Measurements from ENCODE around the gene TARM1. TPM values are rescaled to one million over a fixed set of nuclear protein-coding genes. Genes with fewer than 3 reads are reported as not detected.
"Not testable (repeated sequence)": the region's sequence is repeated elsewhere in the genome, so short reads cannot be mapped to it uniquely, and the experiment has no call there.

The TARM1 gene
- total RNA-seq, 4 donors from 2014 or later = not detected

- Histone ChIP-seq H3K9me3 (no peaks in the 10 kb centered on the region), H3K27me3 (no peaks in the 10 kb centered on the region), H3K4me1 (peaks cover 7 to 34% (median 24%) of the 10 kb centered on the region in 4 donors), H3K27ac (replicated peaks in 1 of 4) (peak within 1 kb of the TSS; percentile 69 to 86 (median 80)), H3K36me3 (peaks cover 13 to 29% (median 22%) of the 10 kb centered on the region in 4 donors), H3K4me3 (peak within 1 kb of the TSS; percentile 72 to 97 (median 88))
- WGBS = 9% methylated on average over 18 of the region's 54 CpGs
- intact Hi-C loops (cut with DNase I) = loop anchor here (10.0 kb wide), 1 partner anchor 228 kb away; no protein-coding TSS in a partner anchor
- peak; percentile 98 for DNase-seq (ENCODE audit: extremely low spot score)
- TF ChIP-seq CTCF (IDR thresholded peaks at IDR 0.05) = peak in 1 of 3 experiments; percentile 10
- peak; percentile 64 for TF ChIP-seq POLR2A (IDR thresholded peaks at IDR 0.05; ENCODE audit: low read depth)
- TF ChIP-seq POLR2AphosphoS5 (IDR thresholded peaks at IDR 0.05) = peak; percentile 92 to 97
- no peak for TF ChIP-seq EP300 (IDR thresholded peaks at IDR 0.05)
Measured at GRCh38 chr19:54102421-54103169, 21.4 kb upstream of the TARM1 start, which contains the start of gene NDUFA3. Gene NDUFA3 (plus strand): TSS chr19:54102855. CDS start chr19:54102879, 24 bp downstream.

GRCh38 chr19:54100561-54100960 is 19.4 kb upstream of the TARM1 start, which contains the start of gene OSCAR:
Gene OSCAR (minus strand): TSS chr19:54100803. CDS start chr19:54100792, 11 bp downstream.
- Histone ChIP-seq H3K27me3 (peaks cover 0 to 9% (median 3%) of the 10 kb centered on the region in 4 donors), H3K9me3 (no peaks in the 10 kb centered on the region), H3K36me3 (peaks cover 0 to 9% (median 3%) of the 10 kb centered on the region in 4 donors), H3K27ac (replicated peaks in 1 of 4) (no peak within 1 kb of the TSS), H3K4me3 (peak within 1 kb of the TSS in 1 of 4 donors; percentile 7), H3K4me1 (peaks cover 7 to 42% (median 34%) of the 10 kb centered on the region in 4 donors)
- intact Hi-C loops (cut with DNase I) = loop anchor here (10.0 kb wide), 1 partner anchor 226 kb away; no protein-coding TSS in a partner anchor
- 62% methylated on average over 5 of the region's 5 CpGs for WGBS
- TF ChIP-seq CTCF (IDR thresholded peaks at IDR 0.05) = no peak
- TF ChIP-seq POLR2A (IDR thresholded peaks at IDR 0.05; ENCODE audit: low read depth) = no peak
- TF ChIP-seq POLR2AphosphoS5 (IDR thresholded peaks at IDR 0.05) = no peak
- no peak for TF ChIP-seq EP300 (IDR thresholded peaks at IDR 0.05)
- DNase-seq (ENCODE audit: extremely low spot score) = no peak

- H3K27ac ChIP-seq (replicated peaks in 1 of 4); DNase-seq (ENCODE audit: extremely low spot score); H3K36me3 ChIP-seq; H3K4me3 ChIP-seq; H3K9me3 ChIP-seq: not testable (repeated sequence)
- Histone ChIP-seq H3K27me3 (peaks cover 0 to 16% (median 4%) of the 10 kb centered on the region in 4 donors), H3K4me1 (peaks cover 7 to 45% (median 36%) of the 10 kb centered on the region in 4 donors)
- intact Hi-C loops (cut with DNase I) = loop anchor here (10.0 kb wide), 1 partner anchor 225 kb away; no protein-coding TSS in a partner anchor
- 85% methylated on average over 9 of the region's 9 CpGs for WGBS
Measured at GRCh38 chr19:54099903-54100255, 18.7 kb upstream of the TARM1 start.

GRCh38 chr19:54099190-54099902 is 18.2 kb upstream of the TARM1 start:
- Histone ChIP-seq H3K27me3 (peaks cover 0 to 21% (median 4%) of the 10 kb centered on the region in 4 donors), H3K9me3 (no peaks in the 10 kb centered on the region), H3K36me3 (peaks cover 0 to 2% (median 0%) of the 10 kb centered on the region in 4 donors), H3K4me3 (no peak overlapping the region), H3K4me1 (peaks cover 7 to 40% (median 33%) of the 10 kb centered on the region in 4 donors), H3K27ac (replicated peaks in 1 of 4) (no peak overlapping the region)
- TF ChIP-seq CTCF (IDR thresholded peaks at IDR 0.05) (no peak), POLR2A (IDR thresholded peaks at IDR 0.05; ENCODE audit: low read depth) (no peak), POLR2AphosphoS5 (IDR thresholded peaks at IDR 0.05) (no peak), EP300 (IDR thresholded peaks at IDR 0.05) (no peak)
- 79% methylated on average over 12 of the region's 12 CpGs for whole genome bisulfite sequencing
- no peak for DNase-seq (ENCODE audit: extremely low spot score)
- intact Hi-C loops (cut with DNase I) = no loop called here

Measured in esophagus muscularis mucosa (tissue), 4 donors.